Skeletal muscle tissue (tissue), 4 donors: ENCODE data around the gene ZBP1. TPM values are rescaled to one million over a fixed set of nuclear protein-coding genes. Genes with fewer than 3 reads are reported as not detected.

Source experiments
- H3K27ac ChIP-seq: one replicate; pipeline ENCODE4 v1.7.0; 2013; ENCODE audit warnings: mild to moderate bottlenecking, low read depth, low read length, inconsistent platforms
- H3K27me3 ChIP-seq, 3 donors: one replicate each; pipeline ENCODE4 v1.7.0; 2013; ENCODE audit warnings: low read length in 3 of 3; ENCODE audit not compliant: control insufficient read depth in 3 of 3, insufficient read depth in 3 of 3
- H3K36me3 ChIP-seq, 3 donors: one replicate each; pipeline ENCODE4 v1.7.0; 2013; ENCODE audit warnings: low read length in 3 of 3; ENCODE audit not compliant: control insufficient read depth in 3 of 3, insufficient read depth in 3 of 3
- H3K4me1 ChIP-seq, 3 donors: one replicate each; pipeline ENCODE4 v1.7.0; 2013; ENCODE audit warnings: low read length in 3 of 3, mild to moderate bottlenecking in 3 of 3; ENCODE audit not compliant: control insufficient read depth in 3 of 3, insufficient read depth in 3 of 3
- H3K4me3 ChIP-seq, 3 donors: one replicate each; pipeline ENCODE4 v1.7.0; 2013; ENCODE audit warnings: low read length in 3 of 3
- H3K9ac ChIP-seq, 3 donors: one replicate each; pipeline ENCODE4 v1.7.0; 2013; ENCODE audit warnings: low read length in 3 of 3, mild to moderate bottlenecking in 3 of 3, moderate library complexity in 2 of 3, low read depth in 1 of 3
- H3K9me3 ChIP-seq, 3 donors: one replicate each; pipeline ENCODE4 v1.7.0; 2013; ENCODE audit warnings: low read length in 3 of 3; ENCODE audit not compliant: control insufficient read depth in 3 of 3
- total RNA-seq: library from RNA; depleted of rRNA; stranded (reverse); fragments of >200 nt; gene quantifications from one replicate; pipeline ENCODE4 v1.2.3, GENCODE V29; 2014
- donor health status: Osteomylitis.

ZBP1 gene
- total RNA-seq, 1 donor from 2014 or later, result under 0.01 TPM

GRCh38 chr20:57558614-57559288 is 61.5 kb downstream of the ZBP1 start:
- Histone ChIP-seq H3K4me1 (no peaks in the 10 kb centered on the region), H3K9ac (no peak overlapping the region), H3K4me3 (no peak overlapping the region), H3K27ac (no peak overlapping the region), H3K27me3 (peaks cover 25 to 45% (median 32%) of the 10 kb centered on the region in 3 donors), H3K9me3 (no peaks in the 10 kb centered on the region), H3K36me3 (no peaks in the 10 kb centered on the region)

GRCh38 chr20:57557926-57558613 is 62.2 kb downstream of the ZBP1 start:
- no peak overlapping the region for H3K9ac ChIP-seq
- H3K4me1 ChIP-seq, result no peaks in the 10 kb centered on the region
- H3K9me3 ChIP-seq, result no peaks in the 10 kb centered on the region
- H3K27me3 ChIP-seq, result peaks cover 25 to 45% (median 32%) of the 10 kb centered on the region in 3 donors
- H3K36me3 ChIP-seq, result no peaks in the 10 kb centered on the region
- no peak overlapping the region for H3K4me3 ChIP-seq
- H3K27ac ChIP-seq, result no peak overlapping the region

DNA sequence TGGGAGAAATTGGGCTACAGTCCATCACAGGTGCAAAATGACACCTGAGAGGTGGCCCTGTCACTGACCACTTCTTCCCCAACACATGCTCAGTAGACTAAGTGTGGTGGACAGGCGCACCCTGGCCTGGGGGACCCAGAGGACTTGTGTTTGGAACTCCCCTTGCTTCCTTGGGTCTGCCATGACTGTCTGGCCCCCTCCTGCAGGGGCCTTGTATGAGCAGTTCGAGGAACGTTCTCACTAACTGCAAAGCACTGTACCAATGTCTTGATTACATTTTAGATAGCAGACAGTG is 63.3 kb downstream of the ZBP1 start:
- Histone ChIP-seq H3K36me3 (no peaks in the 10 kb centered on the region), H3K9me3 (no peaks in the 10 kb centered on the region), H3K27ac (no peak overlapping the region), H3K27me3 (peaks cover 25 to 44% (median 32%) of the 10 kb centered on the region in 3 donors), H3K4me3 (no peak overlapping the region), H3K4me1 (no peaks in the 10 kb centered on the region), H3K9ac (no peak overlapping the region)

- peaks cover 29 to 44% (median 31%) of the 10 kb centered on the region in 3 donors for H3K27me3 ChIP-seq
- no peak overlapping the region for H3K4me3 ChIP-seq
Observed at GRCh38 chr20:57555457-57556184, 64.6 kb downstream of the ZBP1 start.

More at GRCh38 chr20:57555457-57556184, 64.6 kb downstream of the ZBP1 start:
- Histone ChIP-seq H3K36me3 (no peaks in the 10 kb centered on the region), H3K9me3 (no peaks in the 10 kb centered on the region), H3K27ac (no peak overlapping the region), H3K9ac (no peak overlapping the region), H3K4me1 (no peaks in the 10 kb centered on the region)

Other genes with a start within 250 kb of the ZBP1 start
- 60.0 TPM for gene RBM38, start 229.0 kb downstream of the ZBP1 start, total RNA-seq
- gene CTCFL, start 95.3 kb downstream of the ZBP1 start, total RNA-seq, result not detected
- gene PCK1, start 59.3 kb downstream of the ZBP1 start, total RNA-seq, result 8.4 TPM
- 5.2 TPM for gene PMEPA1, start 89.6 kb upstream of the ZBP1 start, total RNA-seq